Spleen (tissue), 11 donors: ENCODE measurements around the gene FRMPD1. TPM values are rescaled to one million over a fixed set of nuclear protein-coding genes. Genes with fewer than 3 reads are reported as not detected.

Experiments used
- DNase-seq: peaks from one replicate; pipeline ENCODE4 v3.0.0-alpha.2; 2020
- H3K27ac ChIP-seq, 8 donors: fragments of 200-600 bp; sonication (generic) in 7 of 8; 1 replicate in 4 of 8; 2 replicates in 4 of 8; pipeline versions ENCODE4 v1.5.0 to v1.8.0; 2016 to 2021; ENCODE audit warnings: inconsistent platforms in 4 of 8, mild to moderate bottlenecking in 4 of 8, moderate library complexity in 1 of 8
- H3K27me3 ChIP-seq, 7 donors: fragments of 200-600 bp; sonication (generic) in 6 of 7; replicated peaks in 1 of 7; 1 replicate in 4 of 7; 2 replicates in 3 of 7; pipeline versions ENCODE4 v1.5.0 to v1.8.0; 2016 to 2021; ENCODE audit warnings: inconsistent platforms in 3 of 7, mild to moderate bottlenecking in 1 of 7
- H3K36me3 ChIP-seq, 6 donors: fragments of 200-600 bp; sonication (generic) in 5 of 6; 1 replicate in 4 of 6; 2 replicates in 2 of 6; pipeline versions ENCODE4 v1.5.0 to v1.8.0; 2016 to 2021; ENCODE audit warnings: inconsistent platforms in 2 of 6
- H3K4me1 ChIP-seq, 6 donors: fragments of 200-600 bp; sonication (generic) in 5 of 6; 1 replicate in 3 of 6; 2 replicates in 3 of 6; pipeline versions ENCODE4 v1.5.0 to v1.8.0; 2016 to 2021; ENCODE audit warnings: inconsistent platforms in 3 of 6
- H3K4me3 ChIP-seq, 8 donors: fragments of 200-600 bp; sonication (generic) in 7 of 8; 1 replicate in 4 of 8; 2 replicates in 4 of 8; pipeline versions ENCODE4 v1.5.0 to v1.8.0; 2016 to 2021; ENCODE audit warnings: inconsistent platforms in 4 of 8, mild to moderate bottlenecking in 4 of 8, moderate library complexity in 2 of 8
- H3K9me3 ChIP-seq, 8 donors: fragments of 200-600 bp; sonication (generic) in 7 of 8; 1 replicate in 4 of 8; 2 replicates in 4 of 8; pipeline versions ENCODE4 v1.5.0 to v1.8.0; 2016 to 2021; ENCODE audit warnings: inconsistent platforms in 4 of 8
- POLR2A ChIP-seq, 3 donors: fragments of 450-650 bp; IDR thresholded peaks; one replicate each; pipeline ENCODE4 v1.5.1; 2017; ENCODE audit warnings: antibody characterized with exemption in 3 of 3, mild to moderate bottlenecking in 1 of 3
- POLR2AphosphoS5 ChIP-seq, 3 donors: sonication (generic); formaldehyde crosslinking; IDR thresholded peaks; one replicate each; pipeline ENCODE4 v1.5.1; 2017; ENCODE audit warnings: antibody characterized with exemption in 3 of 3
- WGBS, 5 donors: extraction: QIAGEN DNeasy Blood & Tissue Kit in 3 of 5; methylation state at CpG; one replicate each; pipeline versions ENCODE4 v1.1.5 to v1.1.7; 2013 to 2018; 5-methylcytosine and 5-hydroxymethylcytosine counted together
- intact Hi-C: fragments of 100-400 bp; cut with DNase I; formaldehyde crosslinking; loops from one replicate; pipeline ENCODE4 v1.15.0; 2023; ENCODE audit warnings: low total_unique reads
- polyA plus RNA-seq, 3 donors: library from polyadenylated mRNA; stranded (reverse); fragments of 200-250 nt; gene quantifications; one replicate each; pipeline ENCODE4 v1.2.1, GENCODE V29; 2013
- total RNA-seq, 7 donors: library from RNA; depleted of rRNA in 3 of 7; stranded (reverse); fragments of >200 nt in 3 of 7; fragmentation: NEBNext Ultra II Directional in 4 of 7; extraction: Animal tissue kit (Norgen Biotek cat#: 25700) in 4 of 7; gene quantifications; one replicate each; pipeline versions ENCODE4 v1.1.0 to v1.2.1, GENCODE V29; 2016 to 2021
- TF ChIP-seq, protein P1 (sequence below), 11 experiments: fragments of 200-600 bp in 7 of 11; fragments of 450-650 bp in 4 of 11; sonication (generic) in 4 of 11; IDR thresholded peaks in 8 of 11; conservative IDR thresholded peaks in 3 of 11; 1 replicate in 7 of 11; 2 replicates in 4 of 11; pipeline versions ENCODE4 v1.4.0 to v1.8.0; 2016 to 2021; ENCODE audit warnings: antibody characterized with exemption in 11 of 11, inconsistent platforms in 4 of 11, mild to moderate bottlenecking in 1 of 11
- donor health status: healthy with polysubstance abuse.
- donor health status: DM: no; HTN: no; CAD: no; lungs with moderate emphysema.
- donor health status: DM: no; HTN: no; CAD: no.
- donor health status: Bipolar disorder and iron deficiency.
- donor health status: healthy.
- donor health status: DM: no; HTN: no; CAD: no.
- donor health status: DM: yes; HTN: yes; CAD: no.

The FRMPD1 gene
- total and polyA plus RNA-seq, 10 donors: 0.09 to 0.47 (median 0.20) TPM; not detected in 3

DNA sequence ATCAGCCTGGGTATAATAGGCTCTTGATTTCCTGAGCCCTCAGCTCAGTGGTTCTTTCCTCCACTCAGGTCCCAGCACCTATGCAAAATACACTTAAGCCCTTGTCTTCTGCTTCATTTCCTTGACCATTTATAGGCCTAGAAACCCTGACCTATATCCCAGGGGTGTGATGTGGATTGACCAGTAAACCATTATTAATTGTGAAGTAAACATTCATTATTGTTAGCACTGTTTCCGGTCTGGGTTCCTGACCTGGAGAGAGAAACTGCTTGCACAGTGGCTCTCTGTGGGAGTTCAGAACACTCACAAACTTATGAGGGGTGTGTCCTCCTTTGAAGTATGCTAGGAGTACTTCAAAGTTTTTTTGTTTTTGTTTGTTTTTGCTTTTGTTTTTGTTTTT is 38.8 kb upstream of the FRMPD1 start:
- no peaks in the 10 kb centered on the region for H3K9me3 ChIP-seq
- intact Hi-C loops: no loop called here
- no peak for TF ChIP-seq POLR2A (IDR thresholded peaks at IDR 0.05)
- TF ChIP-seq POLR2AphosphoS5 (IDR thresholded peaks at IDR 0.05): no peak
- TF ChIP-seq, protein P1, sequence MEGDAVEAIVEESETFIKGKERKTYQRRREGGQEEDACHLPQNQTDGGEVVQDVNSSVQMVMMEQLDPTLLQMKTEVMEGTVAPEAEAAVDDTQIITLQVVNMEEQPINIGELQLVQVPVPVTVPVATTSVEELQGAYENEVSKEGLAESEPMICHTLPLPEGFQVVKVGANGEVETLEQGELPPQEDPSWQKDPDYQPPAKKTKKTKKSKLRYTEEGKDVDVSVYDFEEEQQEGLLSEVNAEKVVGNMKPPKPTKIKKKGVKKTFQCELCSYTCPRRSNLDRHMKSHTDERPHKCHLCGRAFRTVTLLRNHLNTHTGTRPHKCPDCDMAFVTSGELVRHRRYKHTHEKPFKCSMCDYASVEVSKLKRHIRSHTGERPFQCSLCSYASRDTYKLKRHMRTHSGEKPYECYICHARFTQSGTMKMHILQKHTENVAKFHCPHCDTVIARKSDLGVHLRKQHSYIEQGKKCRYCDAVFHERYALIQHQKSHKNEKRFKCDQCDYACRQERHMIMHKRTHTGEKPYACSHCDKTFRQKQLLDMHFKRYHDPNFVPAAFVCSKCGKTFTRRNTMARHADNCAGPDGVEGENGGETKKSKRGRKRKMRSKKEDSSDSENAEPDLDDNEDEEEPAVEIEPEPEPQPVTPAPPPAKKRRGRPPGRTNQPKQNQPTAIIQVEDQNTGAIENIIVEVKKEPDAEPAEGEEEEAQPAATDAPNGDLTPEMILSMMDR (IDR thresholded peaks at IDR 0.05 in 8 of 11, conservative IDR thresholded peaks at IDR 0.05 in 3 of 11): no peak
- no peaks in the 10 kb centered on the region for H3K4me1 ChIP-seq
- no peak overlapping the region for H3K27ac ChIP-seq
- peaks cover 0 to 6% (median 0%) of the 10 kb centered on the region in 7 donors for H3K27me3 ChIP-seq
- H3K4me3 ChIP-seq: no peak overlapping the region
- DNase-seq: no peak
- H3K36me3 ChIP-seq: no peaks in the 10 kb centered on the region
- WGBS, 5 donors: 71 to 83% (median 79%) methylated on average over 1 of the region's 1 CpG

DNA sequence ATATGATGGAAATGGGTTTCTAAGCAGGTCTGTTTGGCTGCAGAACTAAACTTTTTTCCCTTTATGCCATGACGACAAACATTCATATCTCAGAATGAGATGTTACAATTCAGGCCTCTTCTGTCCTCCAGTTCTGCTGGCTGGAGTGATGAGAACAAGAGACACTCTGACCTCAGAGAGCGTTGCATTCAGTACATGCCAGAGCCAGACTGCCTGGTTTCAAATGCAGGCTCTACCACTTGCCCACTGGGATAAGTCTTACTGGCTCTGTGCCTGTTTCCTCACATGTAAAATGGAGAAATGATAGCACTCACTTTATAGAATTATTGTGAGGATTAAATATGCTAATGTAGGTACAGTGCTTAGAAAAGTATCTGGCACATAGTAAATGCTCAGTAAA is 33.6 kb upstream of the FRMPD1 start:
- Histone ChIP-seq H3K4me1 (no peaks in the 10 kb centered on the region), H3K4me3 (no peak overlapping the region), H3K9me3 (no peaks in the 10 kb centered on the region), H3K27me3 (peaks cover 0 to 6% (median 0%) of the 10 kb centered on the region in 7 donors), H3K27ac (no peak overlapping the region), H3K36me3 (no peaks in the 10 kb centered on the region)
- WGBS, 5 donors: 84 to 93% (median 86%) methylated on average over 2 of the region's 2 CpGs
- no peak for DNase-seq
- intact Hi-C loops: no loop called here
- TF ChIP-seq, protein P1 (IDR thresholded peaks at IDR 0.05 in 8 of 11, conservative IDR thresholded peaks at IDR 0.05 in 3 of 11): no peak
- TF ChIP-seq POLR2A (IDR thresholded peaks at IDR 0.05): no peak
- TF ChIP-seq POLR2AphosphoS5 (IDR thresholded peaks at IDR 0.05): no peak

DNA sequence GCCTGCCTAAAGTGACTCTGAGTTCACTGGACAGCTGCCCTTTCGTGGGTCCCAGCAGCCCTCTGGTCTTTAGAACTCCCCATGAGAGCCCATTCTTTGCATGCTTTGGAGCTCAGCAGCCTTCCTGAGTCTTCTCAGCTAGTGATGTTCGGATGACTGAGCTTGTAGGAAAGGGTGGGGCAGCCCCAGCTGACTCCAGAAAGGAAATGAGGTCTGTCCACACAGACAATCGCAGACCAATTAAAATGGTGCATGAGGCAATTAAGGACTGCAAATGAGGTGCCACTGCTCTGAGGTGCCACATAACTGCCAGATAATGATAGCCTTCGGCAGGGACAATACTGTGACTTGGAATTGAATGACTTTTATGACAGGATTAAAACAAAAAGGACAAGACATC is 32.9 kb upstream of the FRMPD1 start:
- H3K4me1 ChIP-seq: no peaks in the 10 kb centered on the region
- intact Hi-C loops: no loop called here
- no peak for DNase-seq
- no peaks in the 10 kb centered on the region for H3K36me3 ChIP-seq
- H3K27ac ChIP-seq: no peak overlapping the region
- no peak overlapping the region for H3K4me3 ChIP-seq
- peaks cover 0 to 6% (median 0%) of the 10 kb centered on the region in 7 donors for H3K27me3 ChIP-seq
- TF ChIP-seq POLR2AphosphoS5 (IDR thresholded peaks at IDR 0.05): no peak
- no peak for TF ChIP-seq POLR2A (IDR thresholded peaks at IDR 0.05)
- TF ChIP-seq, protein P1 (IDR thresholded peaks at IDR 0.05 in 8 of 11, conservative IDR thresholded peaks at IDR 0.05 in 3 of 11): no peak
- 50 to 72% (median 54%) methylated on average over 4 of the region's 4 CpGs for WGBS, 5 donors
- no peaks in the 10 kb centered on the region for H3K9me3 ChIP-seq

DNA sequence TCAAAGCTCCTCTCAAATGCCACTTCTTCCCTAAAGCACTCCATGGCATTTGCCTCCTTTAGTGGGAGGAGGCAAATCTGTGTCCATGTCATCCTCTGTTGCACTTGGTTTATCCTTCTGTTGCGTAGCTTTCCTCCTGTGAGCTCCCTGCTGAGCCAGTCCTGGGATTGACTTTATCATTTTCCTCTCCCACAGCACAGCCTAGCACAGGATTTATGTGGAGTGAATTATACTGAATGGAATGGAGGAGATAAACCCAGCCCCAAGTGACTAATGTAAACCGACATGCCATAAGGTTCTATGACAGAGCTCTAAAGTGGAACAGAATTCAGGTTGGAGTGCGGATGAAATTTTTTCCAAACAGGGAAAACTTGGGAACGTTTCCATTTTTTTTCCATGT is 31.9 kb upstream of the FRMPD1 start:
- DNase-seq: no peak
- intact Hi-C loops: no loop called here
- WGBS, 5 donors: 87 to 95% (median 91%) methylated on average over 4 of the region's 4 CpGs
- Histone ChIP-seq H3K27me3 (peaks cover 0 to 6% (median 0%) of the 10 kb centered on the region in 7 donors), H3K4me3 (no peak overlapping the region), H3K9me3 (no peaks in the 10 kb centered on the region), H3K27ac (no peak overlapping the region), H3K4me1 (no peaks in the 10 kb centered on the region), H3K36me3 (no peaks in the 10 kb centered on the region)
- no peak for TF ChIP-seq POLR2A (IDR thresholded peaks at IDR 0.05)
- TF ChIP-seq POLR2AphosphoS5 (IDR thresholded peaks at IDR 0.05): no peak
- TF ChIP-seq, protein P1 (IDR thresholded peaks at IDR 0.05 in 8 of 11, conservative IDR thresholded peaks at IDR 0.05 in 3 of 11): no peak
